Astrocyte (in vitro differentiated cells and primary cell): ENCODE measurements around the gene C3orf62. TPM values are rescaled to one million over a fixed set of nuclear protein-coding genes. Genes with fewer than 3 reads are reported as not detected.

ENCODE experiments used
- DNase-seq: peaks from one replicate; pipeline ENCODE4 v3.0.0-alpha.2; 2010; ENCODE audit warnings: low read depth
- FAIRE-seq: peaks from 2 replicates; lab custom pipeline; 2011; peaks lifted over from hg19 to GRCh38; lab: Jason Lieb, UNC
- H2AFZ ChIP-seq: 2 replicates; pipeline ENCODE4 v1.6.0; 2012; ENCODE audit warnings: low read depth, low read length, inconsistent platforms
- H3K27ac ChIP-seq: 2 replicates; pipeline ENCODE4 v1.5.1; 2011; ENCODE audit warnings: low read depth, low read length, inconsistent platforms
- H3K27me3 ChIP-seq: 2 replicates; pipeline ENCODE4 v1.6.0; 2011; ENCODE audit warnings: low read length, inconsistent platforms; ENCODE audit not compliant: insufficient read depth
- H3K36me3 ChIP-seq: 2 replicates; pipeline ENCODE4 v1.5.1; 2011; ENCODE audit warnings: low read length, inconsistent platforms; ENCODE audit not compliant: insufficient read depth
- H3K4me1 ChIP-seq: 2 replicates; pipeline ENCODE4 v1.5.1; 2011; ENCODE audit warnings: low read length, inconsistent platforms; ENCODE audit not compliant: insufficient read depth
- H3K4me2 ChIP-seq: 2 replicates; pipeline ENCODE4 v1.6.0; 2012; ENCODE audit warnings: low read length, inconsistent platforms
- H3K4me3 ChIP-seq: 2 replicates; pipeline ENCODE4 v1.5.1; 2011; ENCODE audit warnings: low read depth, mild to moderate bottlenecking, low read length, inconsistent platforms; ENCODE audit not compliant: insufficient read depth
- H3K79me2 ChIP-seq: 2 replicates; pipeline ENCODE4 v1.6.0; 2012; ENCODE audit warnings: mild to moderate bottlenecking, low read length, inconsistent platforms; ENCODE audit not compliant: insufficient read depth
- H3K9ac ChIP-seq: 2 replicates; pipeline ENCODE4 v1.6.0; 2012; ENCODE audit warnings: mild to moderate bottlenecking, low read length, inconsistent platforms
- H3K9me3 ChIP-seq: 2 replicates; pipeline ENCODE4 v1.5.1; 2012; ENCODE audit warnings: low read depth, mild to moderate bottlenecking, low read length, inconsistent platforms; ENCODE audit not compliant: insufficient read depth
- H4K20me1 ChIP-seq: 2 replicates; pipeline ENCODE4 v1.6.0; 2012; ENCODE audit warnings: low read length, inconsistent platforms; ENCODE audit not compliant: insufficient read depth
- H3K27ac Mint-ChIP-seq: one replicate; pipeline ENCODE4 v1.8.0; 2021; ENCODE audit warnings: mild to moderate bottlenecking, mixed read lengths; ENCODE audit not compliant: unreplicated experiment
- H3K27me3 Mint-ChIP-seq: one replicate; pipeline ENCODE4 v1.8.0; 2021; ENCODE audit warnings: low read depth, mixed read lengths; ENCODE audit not compliant: unreplicated experiment
- H3K36me3 Mint-ChIP-seq: one replicate; pipeline ENCODE4 v1.8.0; 2021; ENCODE audit warnings: low read depth, mixed read lengths; ENCODE audit not compliant: unreplicated experiment
- H3K4me1 Mint-ChIP-seq: one replicate; pipeline ENCODE4 v1.8.0; 2021; ENCODE audit warnings: low read depth, mixed read lengths; ENCODE audit not compliant: unreplicated experiment
- H3K4me3 Mint-ChIP-seq: one replicate; pipeline ENCODE4 v1.8.0; 2021; ENCODE audit warnings: mild to moderate bottlenecking, moderate library complexity, mixed read lengths; ENCODE audit not compliant: unreplicated experiment
- H3K9me3 Mint-ChIP-seq: one replicate; pipeline ENCODE4 v1.8.0; 2021; ENCODE audit warnings: mild to moderate bottlenecking, mixed read lengths; ENCODE audit not compliant: unreplicated experiment
- EZH2 ChIP-seq: IDR thresholded peaks from 2 replicates; pipeline ENCODE4 v1.6.1; 2012; ENCODE audit warnings: mild to moderate bottlenecking, low read length, inconsistent platforms; ENCODE audit not compliant: insufficient read depth
- total RNA-seq: library from RNA; stranded (reverse); gene quantifications from 2 replicates; pipeline ENCODE4 v1.2.1, GENCODE V29; 2021
- TF ChIP-seq, protein P1 (sequence below): IDR thresholded peaks from 2 replicates; pipeline ENCODE4 v1.5.1; 2011; ENCODE audit warnings: low read depth, mild to moderate bottlenecking, inconsistent platforms, low read length, moderate library complexity; ENCODE audit not compliant: insufficient read depth

C3orf62 gene
- total RNA-seq, 1 donor from 2014 or later, result 4.8 TPM

DNA sequence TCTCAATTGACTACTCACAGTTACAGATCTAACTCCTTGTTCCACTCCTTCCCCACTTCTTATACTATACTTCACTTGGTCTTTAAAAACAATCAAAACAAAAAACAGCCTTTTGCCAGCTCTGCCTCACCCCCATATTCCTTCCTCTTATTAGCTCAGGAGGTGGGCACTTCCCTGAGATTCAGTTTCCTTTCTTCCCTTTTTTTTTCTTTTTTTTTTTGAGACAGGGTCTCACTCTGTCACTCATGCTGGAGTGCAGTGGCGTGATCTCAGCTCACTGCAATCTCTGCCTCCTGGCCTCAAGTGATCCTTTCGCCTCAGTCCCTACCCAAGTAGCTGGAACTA lies 6.9 kb downstream of the C3orf62 start:
- no peaks in the 10 kb centered on the region for H3K4me1 ChIP-seq
- H3K27me3 ChIP-seq, result no peaks in the 10 kb centered on the region
- Mint-ChIP-seq H3K4me1 (no peaks in the 10 kb centered on the region), H3K9me3 (no peaks in the 10 kb centered on the region), H3K27ac (no peak overlapping the region), H3K4me3 (no peak overlapping the region), H3K27me3 (no peaks in the 10 kb centered on the region), H3K36me3 (peaks cover 22% of the 10 kb centered on the region)
- no peaks in the 10 kb centered on the region for H3K9me3 ChIP-seq
- H4K20me1 ChIP-seq, result no peaks in the 10 kb centered on the region
- FAIRE-seq (no peak), DNase-seq (no peak)
- no peak overlapping the region for H3K4me3 ChIP-seq
- no peaks in the 10 kb centered on the region for H3K79me2 ChIP-seq
- no peaks in the 10 kb centered on the region for H3K36me3 ChIP-seq
- no peak overlapping the region for H3K27ac ChIP-seq
- no peak overlapping the region for H3K9ac ChIP-seq
- no peak for TF ChIP-seq EZH2
- TF ChIP-seq, protein P1, sequence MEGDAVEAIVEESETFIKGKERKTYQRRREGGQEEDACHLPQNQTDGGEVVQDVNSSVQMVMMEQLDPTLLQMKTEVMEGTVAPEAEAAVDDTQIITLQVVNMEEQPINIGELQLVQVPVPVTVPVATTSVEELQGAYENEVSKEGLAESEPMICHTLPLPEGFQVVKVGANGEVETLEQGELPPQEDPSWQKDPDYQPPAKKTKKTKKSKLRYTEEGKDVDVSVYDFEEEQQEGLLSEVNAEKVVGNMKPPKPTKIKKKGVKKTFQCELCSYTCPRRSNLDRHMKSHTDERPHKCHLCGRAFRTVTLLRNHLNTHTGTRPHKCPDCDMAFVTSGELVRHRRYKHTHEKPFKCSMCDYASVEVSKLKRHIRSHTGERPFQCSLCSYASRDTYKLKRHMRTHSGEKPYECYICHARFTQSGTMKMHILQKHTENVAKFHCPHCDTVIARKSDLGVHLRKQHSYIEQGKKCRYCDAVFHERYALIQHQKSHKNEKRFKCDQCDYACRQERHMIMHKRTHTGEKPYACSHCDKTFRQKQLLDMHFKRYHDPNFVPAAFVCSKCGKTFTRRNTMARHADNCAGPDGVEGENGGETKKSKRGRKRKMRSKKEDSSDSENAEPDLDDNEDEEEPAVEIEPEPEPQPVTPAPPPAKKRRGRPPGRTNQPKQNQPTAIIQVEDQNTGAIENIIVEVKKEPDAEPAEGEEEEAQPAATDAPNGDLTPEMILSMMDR, result no peak
- no peak overlapping the region for H2AFZ ChIP-seq
- no peak overlapping the region for H3K4me2 ChIP-seq

DNA sequence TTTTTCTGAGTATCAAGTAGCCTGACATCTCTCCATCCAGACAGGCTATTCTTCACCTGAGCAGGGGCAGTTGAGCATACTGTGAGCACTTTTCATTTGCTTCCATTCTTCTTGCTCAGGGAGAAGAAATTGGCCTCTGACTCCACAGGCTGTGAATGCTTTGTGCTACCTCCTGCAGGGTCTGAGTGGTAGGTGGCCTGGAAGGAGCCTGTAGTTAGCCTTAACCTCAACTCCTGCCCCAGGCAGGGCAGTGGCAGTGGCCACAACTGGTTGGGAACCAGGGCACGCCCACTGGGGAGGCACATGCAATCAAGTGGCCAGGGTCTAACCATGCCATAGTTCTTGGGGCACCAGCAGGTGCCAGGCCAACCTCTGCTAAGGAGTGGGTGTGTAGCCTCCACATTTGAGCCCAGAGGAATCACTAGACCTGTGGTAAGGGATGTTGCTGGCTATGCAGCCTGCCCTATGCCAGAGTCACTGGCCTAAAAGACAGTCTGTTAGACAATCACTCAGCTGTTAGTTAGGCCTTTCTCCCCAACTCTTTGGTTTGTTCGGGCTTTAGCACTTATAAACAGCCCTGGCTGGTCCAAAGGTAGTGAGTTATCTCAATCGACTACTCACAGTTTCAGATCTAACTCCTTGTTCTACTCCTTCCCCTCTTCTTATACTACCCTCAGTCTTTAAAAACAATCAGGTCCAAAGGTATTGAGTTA lies 7.4 kb downstream of the C3orf62 start:
- H3K4me3 ChIP-seq, result no peak overlapping the region
- no peaks in the 10 kb centered on the region for H3K36me3 ChIP-seq
- no peak overlapping the region for H2AFZ ChIP-seq
- H3K4me2 ChIP-seq, result no peak overlapping the region
- DNase-seq (no peak), FAIRE-seq (no peak)
- H3K9ac ChIP-seq, result no peak overlapping the region
- no peaks in the 10 kb centered on the region for H3K27me3 ChIP-seq
- H3K9me3 ChIP-seq, result no peaks in the 10 kb centered on the region
- Mint-ChIP-seq H3K36me3 (peaks cover 22% of the 10 kb centered on the region), H3K4me1 (no peaks in the 10 kb centered on the region), H3K4me3 (no peak overlapping the region), H3K9me3 (no peaks in the 10 kb centered on the region), H3K27me3 (no peaks in the 10 kb centered on the region), H3K27ac (no peak overlapping the region)
- TF ChIP-seq EZH2, result no peak
- TF ChIP-seq, protein P1, result no peak
- H3K79me2 ChIP-seq, result no peaks in the 10 kb centered on the region
- H3K4me1 ChIP-seq, result no peaks in the 10 kb centered on the region
- H3K27ac ChIP-seq, result no peak overlapping the region
- H4K20me1 ChIP-seq, result no peaks in the 10 kb centered on the region

DNA sequence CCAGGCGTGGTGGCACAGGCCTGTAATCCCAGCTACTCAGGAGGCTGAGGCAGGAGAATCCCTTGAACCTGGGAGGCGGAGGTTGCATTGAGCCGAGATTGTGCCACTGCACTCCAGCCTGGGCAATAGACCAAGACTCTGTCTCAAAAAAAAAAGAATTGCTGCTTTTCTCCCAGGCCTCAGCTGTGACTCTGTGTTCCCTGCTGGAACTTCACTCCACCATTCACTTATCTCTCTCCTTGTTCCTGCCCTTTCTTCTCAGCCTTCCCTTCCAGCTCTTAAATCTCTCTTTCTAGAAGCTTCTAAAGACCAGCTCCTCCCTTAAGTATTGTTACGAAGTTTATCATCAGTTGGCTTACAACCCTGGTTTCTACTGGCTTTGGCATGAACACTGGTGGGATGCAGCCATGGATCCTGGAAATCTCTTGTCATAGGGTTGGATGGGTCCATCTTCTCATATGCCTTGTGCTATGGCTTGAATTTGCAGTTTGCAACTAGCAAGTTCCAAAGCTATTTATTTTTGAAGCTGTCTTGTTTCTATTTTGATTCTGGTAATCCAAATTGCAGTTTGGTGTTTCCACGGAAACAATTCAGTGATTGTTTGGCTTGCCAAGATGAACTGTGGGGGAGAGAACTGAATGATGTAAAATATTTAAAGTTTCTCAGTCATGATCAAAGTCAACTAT lies 10.5 kb downstream of the C3orf62 start:
- Histone ChIP-seq H3K9me3 (no peaks in the 10 kb centered on the region), H4K20me1 (no peaks in the 10 kb centered on the region), H3K4me1 (no peaks in the 10 kb centered on the region), H3K36me3 (no peaks in the 10 kb centered on the region), H2AFZ (no peak overlapping the region), H3K27me3 (no peaks in the 10 kb centered on the region), H3K27ac (no peak overlapping the region), H3K9ac (no peak overlapping the region), H3K4me3 (no peak overlapping the region), H3K79me2 (no peaks in the 10 kb centered on the region), H3K4me2 (no peak overlapping the region)
- Mint-ChIP-seq H3K27ac (no peak overlapping the region), H3K36me3 (peaks cover 19% of the 10 kb centered on the region), H3K9me3 (no peaks in the 10 kb centered on the region), H3K4me3 (no peak overlapping the region), H3K4me1 (no peaks in the 10 kb centered on the region), H3K27me3 (no peaks in the 10 kb centered on the region)
- no peak for TF ChIP-seq EZH2
- TF ChIP-seq, protein P1, result no peak
- DNase-seq, result no peak
- FAIRE-seq, result no peak
